Lung (tissue), 12 donors: ENCODE results near the gene RASA3. TPM values are rescaled to one million over a fixed set of nuclear protein-coding genes. Genes with fewer than 3 reads are reported as not detected.

Experiments
- ATAC-seq: fragments of 200-7000 bp; cut with Tn5 transposase; one replicate; pipeline ENCODE4 v1.9.1; 2020; ENCODE audit warnings: moderate number of reproducible peaks; ENCODE audit not compliant: insufficient read depth, low FRiP score
- DNase-seq, 3 donors: peaks; one replicate each; pipeline ENCODE4 v3.0.0-alpha.2; 2013 to 2017
- H3K27ac ChIP-seq, 2 donors: one replicate each; pipeline ENCODE4 v1.5.1; 2013; ENCODE audit warnings: mild to moderate bottlenecking in 2 of 2, moderate library complexity in 2 of 2, control low read depth in 1 of 2, inconsistent platforms in 1 of 2, low read depth in 1 of 2, low read length in 1 of 2
- H3K27me3 ChIP-seq, 3 donors: one replicate each; pipeline ENCODE4 v1.5.1; 2013; ENCODE audit warnings: low read length in 2 of 3; ENCODE audit not compliant: control insufficient read depth in 3 of 3, insufficient read depth in 3 of 3
- H3K36me3 ChIP-seq, 4 donors: one replicate each; pipeline ENCODE4 v1.5.1; 2013; ENCODE audit warnings: low read length in 4 of 4, mild to moderate bottlenecking in 1 of 4, moderate library complexity in 1 of 4; ENCODE audit not compliant: control insufficient read depth in 4 of 4, insufficient read depth in 4 of 4
- H3K4me1 ChIP-seq, 5 donors: one replicate each; pipeline ENCODE4 v1.5.1; 2013; ENCODE audit warnings: low read length in 5 of 5, mild to moderate bottlenecking in 2 of 5, moderate library complexity in 1 of 5; ENCODE audit not compliant: control insufficient read depth in 5 of 5, insufficient read depth in 5 of 5
- H3K4me3 ChIP-seq: one replicate; pipeline ENCODE4 v1.5.1; 2013; ENCODE audit warnings: mild to moderate bottlenecking, control low read depth, moderate library complexity
- H3K9ac ChIP-seq, 2 donors: one replicate each; pipeline ENCODE4 v1.5.1; 2013; ENCODE audit warnings: low read length in 2 of 2, control low read depth in 1 of 2; ENCODE audit not compliant: insufficient read depth in 1 of 2
- H3K9me3 ChIP-seq, 4 donors: one replicate each; pipeline ENCODE4 v1.5.1; 2013; ENCODE audit warnings: low read length in 3 of 4, mild to moderate bottlenecking in 1 of 4, moderate library complexity in 1 of 4; ENCODE audit not compliant: control insufficient read depth in 4 of 4, insufficient read depth in 3 of 4
- CTCF ChIP-seq: IDR thresholded peaks from 2 replicates; pipeline ENCODE4 v1.5.1; 2012; ENCODE audit warnings: mild to moderate bottlenecking; ENCODE audit errors: control extremely low read depth, extremely low read depth
- WGBS, 2 donors: extraction: QIAGEN DNeasy Blood & Tissue Kit; methylation state at CpG; one replicate each; pipeline ENCODE4 v1.1.7; 2013; 5-methylcytosine and 5-hydroxymethylcytosine counted together
- polyA plus RNA-seq, 2 donors: library from polyadenylated mRNA; stranded (reverse); fragments of 200-250 nt; gene quantifications; one replicate each; pipeline ENCODE4 v1.2.1, GENCODE V29; 2013
- total RNA-seq, 2 donors: library from RNA; depleted of rRNA in 1 of 2; stranded (reverse); fragments of >200 nt in 1 of 2; gene quantifications; one replicate each; pipeline ENCODE4 v1.2.1, GENCODE V29; 2014 to 2021
- donor health status: control.
- donor health status: control.
- donor health status: Bipolar disorder and iron deficiency.
- donor health status: healthy.
- donor health status: DM: yes; HTN: yes; CAD: no.

The RASA3 gene
- total and polyA plus RNA-seq, 4 donors = 7.4 to 22.8 (median 16.2) TPM

GRCh38 chr13:114155926-114156883 lies 23.8 kb upstream of the RASA3 start:
- DNase-seq (no peak), ATAC-seq (no peak)

GRCh38 chr13:114155320-114155719 lies 22.9 kb upstream of the RASA3 start:
- no peak for ATAC-seq
- no peaks in the 10 kb centered on the region for H3K27me3 ChIP-seq
- TF ChIP-seq CTCF = no peak
- no peak for DNase-seq
- no peak overlapping the region for H3K27ac ChIP-seq
- no peak overlapping the region for H3K9ac ChIP-seq
- no peak overlapping the region for H3K4me3 ChIP-seq
- H3K9me3 ChIP-seq = peaks cover 0 to 2% (median 0%) of the 10 kb centered on the region in 4 donors
- H3K36me3 ChIP-seq = no peaks in the 10 kb centered on the region
- WGBS, 2 donors = 66 to 100% methylated on average over 1 to 3 of the region's 3 CpGs
- peaks cover 0 to 5% (median 0%) of the 10 kb centered on the region in 5 donors for H3K4me1 ChIP-seq

More at GRCh38 chr13:114155926-114156883, 23.8 kb upstream of the RASA3 start:
- peaks cover 0 to 2% (median 0%) of the 10 kb centered on the region in 4 donors for H3K9me3 ChIP-seq
- TF ChIP-seq CTCF = no peak
- no peaks in the 10 kb centered on the region for H3K36me3 ChIP-seq
- no peak overlapping the region for H3K4me3 ChIP-seq
- H3K27ac ChIP-seq = no peak overlapping the region
- WGBS, 2 donors = 48 to 61% methylated on average over 14 to 19 of the region's 19 CpGs
- no peak overlapping the region for H3K9ac ChIP-seq
- peaks cover 0 to 5% (median 0%) of the 10 kb centered on the region in 5 donors for H3K4me1 ChIP-seq
- H3K27me3 ChIP-seq = no peaks in the 10 kb centered on the region

GRCh38 chr13:114154476-114154875 lies 22.1 kb upstream of the RASA3 start:
- H3K9ac ChIP-seq = no peak overlapping the region
- peaks cover 0 to 5% (median 0%) of the 10 kb centered on the region in 5 donors for H3K4me1 ChIP-seq
- no peak overlapping the region for H3K27ac ChIP-seq
- DNase-seq (no peak), ATAC-seq (no peak)
- H3K9me3 ChIP-seq = peaks cover 0 to 2% (median 0%) of the 10 kb centered on the region in 4 donors
- H3K27me3 ChIP-seq = no peaks in the 10 kb centered on the region
- 78 to 93% methylated on average over 9 of the region's 9 CpGs for WGBS, 2 donors
- no peak for TF ChIP-seq CTCF
- H3K4me3 ChIP-seq = no peak overlapping the region
- H3K36me3 ChIP-seq = no peaks in the 10 kb centered on the region
